Lower leg skin (tissue), 3 donors: ENCODE measurements around the gene RBFOX2.

Experiments
- CTCF ChIP-seq, 3 donors: fragments of 450-650 bp; IDR thresholded peaks; one replicate each; pipeline ENCODE4 v1.5.1; 2016; ENCODE audit warnings: antibody characterized with exemption in 3 of 3, mild to moderate bottlenecking in 3 of 3, moderate library complexity in 2 of 3
- POLR2A ChIP-seq, 2 donors: fragments of 450-650 bp; IDR thresholded peaks; one replicate each; pipeline ENCODE4 v1.6.1; 2016 to 2017; ENCODE audit warnings: antibody characterized with exemption in 2 of 2, mild to moderate bottlenecking in 1 of 2, moderate library complexity in 1 of 2

- TF ChIP-seq CTCF (IDR thresholded peaks at IDR 0.05) (no peak), POLR2A (IDR thresholded peaks at IDR 0.05) (no peak)
These were observed 331.5 kb downstream of the RBFOX2 start for GRCh38 chr22:35697142-35697541.
